HepG2 (cell line): ENCODE data around the gene MESD.

ENCODE experiments used
- CHD2 ChIP-seq: IDR thresholded peaks from 2 replicates; pipeline ENCODE4 v1.6.1; 2011; ENCODE audit warnings: low read depth, low read length, improper control_type of control experiment
- CREM ChIP-seq, 2 experiments: sonication (generic) in 1 of 2; formaldehyde crosslinking in 1 of 2; IDR thresholded peaks; 2 replicates each; pipeline versions ENCODE4 v1.4.0 to v1.6.1; 2016 to 2020; ENCODE audit warnings: antibody characterized with exemption in 1 of 2, mild to moderate bottlenecking in 1 of 2, missing genetic modification reagents in 1 of 2
- MLX ChIP-seq: IDR thresholded peaks from 2 replicates; pipeline ENCODE4 v1.6.1; 2016
- ZFYVE20 ChIP-seq: sonication (generic); formaldehyde crosslinking; IDR thresholded peaks from 2 replicates; pipeline ENCODE4 v1.8.0; 2023; ENCODE audit warnings: low read depth, mild to moderate bottlenecking, moderate library complexity, missing genetic modification reagents, borderline replicate concordance
- ZHX1 ChIP-seq: sonication (generic); formaldehyde crosslinking; IDR thresholded peaks from 2 replicates; pipeline ENCODE4 v1.8.1; 2022; ENCODE audit warnings: low read depth, mild to moderate bottlenecking, missing genetic modification reagents
- ZNF335 ChIP-seq: sonication (generic); formaldehyde crosslinking; IDR thresholded peaks from 2 replicates; pipeline ENCODE4 v1.4.0; 2020; ENCODE audit warnings: missing genetic modification reagents
- ZNF737 ChIP-seq: sonication (generic); formaldehyde crosslinking; IDR thresholded peaks from 2 replicates; pipeline ENCODE4 v1.5.0; 2020; ENCODE audit warnings: missing genetic modification reagents, mild to moderate bottlenecking, borderline replicate concordance
- TF ChIP-seq, protein P1 (sequence below): sonication (generic); formaldehyde crosslinking; IDR thresholded peaks from 2 replicates; pipeline ENCODE4 v1.5.0; 2020; ENCODE audit warnings: mild to moderate bottlenecking, missing genetic modification reagents, moderate library complexity
- TF ChIP-seq, protein P2 (sequence below): sonication (generic); formaldehyde crosslinking; IDR thresholded peaks from 2 replicates; pipeline ENCODE4 v1.4.0; 2020; ENCODE audit warnings: missing genetic modification reagents, borderline replicate concordance
- TF ChIP-seq, protein P3 (sequence below): sonication (generic); formaldehyde crosslinking; IDR thresholded peaks from 2 replicates; pipeline ENCODE4 v1.4.0; 2020; ENCODE audit warnings: low read depth, mild to moderate bottlenecking, missing genetic modification reagents

DNA sequence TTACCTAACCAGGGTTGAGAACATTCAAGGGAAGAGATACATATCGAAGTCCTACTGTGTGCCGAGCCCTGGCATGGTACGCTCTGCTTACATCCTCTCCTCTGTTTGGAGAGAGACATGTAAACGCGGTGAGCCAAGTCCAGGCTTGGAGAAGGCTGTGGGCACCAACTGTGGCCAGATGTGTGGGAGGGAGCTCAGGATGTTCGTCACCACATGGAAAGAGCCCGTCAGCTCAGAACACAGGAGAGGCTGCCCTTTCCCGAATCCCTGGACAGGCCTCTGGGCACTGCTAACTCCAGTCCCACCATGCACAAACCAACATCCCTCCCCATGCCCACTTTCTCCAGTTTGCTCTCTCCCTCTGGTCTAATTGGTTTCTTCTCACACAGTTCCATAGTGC is 43.0 kb downstream of the MESD start:
- no peak for TF ChIP-seq MLX (CRISPR knock-in tag)
- TF ChIP-seq ZFYVE20 (CRISPR knock-in tag), result no peak
- no peak for TF ChIP-seq ZNF737 (CRISPR knock-in tag)
- TF ChIP-seq ZNF335, result no peak
- TF ChIP-seq CHD2, result no peak
- TF ChIP-seq, protein P1, sequence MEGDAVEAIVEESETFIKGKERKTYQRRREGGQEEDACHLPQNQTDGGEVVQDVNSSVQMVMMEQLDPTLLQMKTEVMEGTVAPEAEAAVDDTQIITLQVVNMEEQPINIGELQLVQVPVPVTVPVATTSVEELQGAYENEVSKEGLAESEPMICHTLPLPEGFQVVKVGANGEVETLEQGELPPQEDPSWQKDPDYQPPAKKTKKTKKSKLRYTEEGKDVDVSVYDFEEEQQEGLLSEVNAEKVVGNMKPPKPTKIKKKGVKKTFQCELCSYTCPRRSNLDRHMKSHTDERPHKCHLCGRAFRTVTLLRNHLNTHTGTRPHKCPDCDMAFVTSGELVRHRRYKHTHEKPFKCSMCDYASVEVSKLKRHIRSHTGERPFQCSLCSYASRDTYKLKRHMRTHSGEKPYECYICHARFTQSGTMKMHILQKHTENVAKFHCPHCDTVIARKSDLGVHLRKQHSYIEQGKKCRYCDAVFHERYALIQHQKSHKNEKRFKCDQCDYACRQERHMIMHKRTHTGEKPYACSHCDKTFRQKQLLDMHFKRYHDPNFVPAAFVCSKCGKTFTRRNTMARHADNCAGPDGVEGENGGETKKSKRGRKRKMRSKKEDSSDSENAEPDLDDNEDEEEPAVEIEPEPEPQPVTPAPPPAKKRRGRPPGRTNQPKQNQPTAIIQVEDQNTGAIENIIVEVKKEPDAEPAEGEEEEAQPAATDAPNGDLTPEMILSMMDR, result no peak
- TF ChIP-seq, protein P2, sequence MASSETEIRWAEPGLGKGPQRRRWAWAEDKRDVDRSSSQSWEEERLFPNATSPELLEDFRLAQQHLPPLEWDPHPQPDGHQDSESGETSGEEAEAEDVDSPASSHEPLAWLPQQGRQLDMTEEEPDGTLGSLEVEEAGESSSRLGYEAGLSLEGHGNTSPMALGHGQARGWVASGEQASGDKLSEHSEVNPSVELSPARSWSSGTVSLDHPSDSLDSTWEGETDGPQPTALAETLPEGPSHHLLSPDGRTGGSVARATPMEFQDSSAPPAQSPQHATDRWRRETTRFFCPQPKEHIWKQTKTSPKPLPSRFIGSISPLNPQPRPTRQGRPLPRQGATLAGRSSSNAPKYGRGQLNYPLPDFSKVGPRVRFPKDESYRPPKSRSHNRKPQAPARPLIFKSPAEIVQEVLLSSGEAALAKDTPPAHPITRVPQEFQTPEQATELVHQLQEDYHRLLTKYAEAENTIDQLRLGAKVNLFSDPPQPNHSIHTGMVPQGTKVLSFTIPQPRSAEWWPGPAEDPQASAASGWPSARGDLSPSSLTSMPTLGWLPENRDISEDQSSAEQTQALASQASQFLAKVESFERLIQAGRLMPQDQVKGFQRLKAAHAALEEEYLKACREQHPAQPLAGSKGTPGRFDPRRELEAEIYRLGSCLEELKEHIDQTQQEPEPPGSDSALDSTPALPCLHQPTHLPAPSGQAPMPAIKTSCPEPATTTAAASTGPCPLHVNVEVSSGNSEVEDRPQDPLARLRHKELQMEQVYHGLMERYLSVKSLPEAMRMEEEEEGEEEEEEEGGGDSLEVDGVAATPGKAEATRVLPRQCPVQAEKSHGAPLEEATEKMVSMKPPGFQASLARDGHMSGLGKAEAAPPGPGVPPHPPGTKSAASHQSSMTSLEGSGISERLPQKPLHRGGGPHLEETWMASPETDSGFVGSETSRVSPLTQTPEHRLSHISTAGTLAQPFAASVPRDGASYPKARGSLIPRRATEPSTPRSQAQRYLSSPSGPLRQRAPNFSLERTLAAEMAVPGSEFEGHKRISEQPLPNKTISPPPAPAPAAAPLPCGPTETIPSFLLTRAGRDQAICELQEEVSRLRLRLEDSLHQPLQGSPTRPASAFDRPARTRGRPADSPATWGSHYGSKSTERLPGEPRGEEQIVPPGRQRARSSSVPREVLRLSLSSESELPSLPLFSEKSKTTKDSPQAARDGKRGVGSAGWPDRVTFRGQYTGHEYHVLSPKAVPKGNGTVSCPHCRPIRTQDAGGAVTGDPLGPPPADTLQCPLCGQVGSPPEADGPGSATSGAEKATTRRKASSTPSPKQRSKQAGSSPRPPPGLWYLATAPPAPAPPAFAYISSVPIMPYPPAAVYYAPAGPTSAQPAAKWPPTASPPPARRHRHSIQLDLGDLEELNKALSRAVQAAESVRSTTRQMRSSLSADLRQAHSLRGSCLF (CRISPR knock-in tag), result no peak
- TF ChIP-seq, protein P3, sequence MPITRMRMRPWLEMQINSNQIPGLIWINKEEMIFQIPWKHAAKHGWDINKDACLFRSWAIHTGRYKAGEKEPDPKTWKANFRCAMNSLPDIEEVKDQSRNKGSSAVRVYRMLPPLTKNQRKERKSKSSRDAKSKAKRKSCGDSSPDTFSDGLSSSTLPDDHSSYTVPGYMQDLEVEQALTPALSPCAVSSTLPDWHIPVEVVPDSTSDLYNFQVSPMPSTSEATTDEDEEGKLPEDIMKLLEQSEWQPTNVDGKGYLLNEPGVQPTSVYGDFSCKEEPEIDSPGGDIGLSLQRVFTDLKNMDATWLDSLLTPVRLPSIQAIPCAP (CRISPR knock-in tag), result no peak
- no peak for TF ChIP-seq CREM (IDR thresholded peaks at IDR 0.05)
- TF ChIP-seq CREM (CRISPR knock-in tag; IDR thresholded peaks at IDR 0.05), result no peak
- TF ChIP-seq ZHX1 (CRISPR knock-in tag), result no peak
